ENCODE data around the gene TFDP2. TPM values are rescaled to one million over a fixed set of nuclear protein-coding genes. Genes with fewer than 3 reads are reported as not detected.

The TFDP2 gene
- total RNA-seq, 1 experiment from 2014 or later: 43.2 TPM

GRCh38 chr3:141952611-141953010 lies 196.7 kb downstream of the TFDP2 start:
- no peak overlapping the region for H3K27ac Mint-ChIP-seq (ENCODE audit: low read depth, unreplicated experiment)
- intact Hi-C loops (cut with micrococcal nuclease): no loop called here
- CTCF ChIA-PET: interaction anchor here (1.5 kb wide), 1 partner anchor 10 kb away, joined by 3 read pairs; no protein-coding TSS in a partner anchor
- H3K9me3 Mint-ChIP-seq (ENCODE audit: unreplicated experiment): no peaks in the 10 kb centered on the region
- DNase-seq (ENCODE audit: unreplicated experiment): no peak
- POLR2A ChIA-PET: interaction anchor here (3.2 kb wide), 1 partner anchor 8 kb away, joined by 17 read pairs; no protein-coding TSS in a partner anchor
- H3K4me3 Mint-ChIP-seq (ENCODE audit: unreplicated experiment): no peak overlapping the region
- H3K27me3 Mint-ChIP-seq (ENCODE audit: insufficient read depth, unreplicated experiment): no peaks in the 10 kb centered on the region
- no peaks in the 10 kb centered on the region for H3K4me1 Mint-ChIP-seq (ENCODE audit: insufficient read depth, unreplicated experiment)
- BruUV-seq (replicated peaks): no TSS peak
- no peak for TF ChIP-seq CTCF (IDR thresholded peaks at IDR 0.05; ENCODE audit: unreplicated experiment)
- peaks cover 26% of the 10 kb centered on the region for H3K36me3 Mint-ChIP-seq (ENCODE audit: insufficient read depth, unreplicated experiment)

GRCh38 chr3:141950572-141951493 lies 198.5 kb downstream of the TFDP2 start:
- intact Hi-C loops (cut with micrococcal nuclease): no loop called here
- ChIA-PET CTCF (interaction anchor here (0.5 to 0.7 kb wide), 2 partner anchors 10 to 76 kb away, joined by 3 to 4 read pairs; no protein-coding TSS in a partner anchor), POLR2A (interaction anchor here (1.2 kb wide), 1 partner anchor 9 kb away, joined by 4 read pairs; no protein-coding TSS in a partner anchor)
- Mint-ChIP-seq H3K4me3 (ENCODE audit: unreplicated experiment) (no peak overlapping the region), H3K36me3 (ENCODE audit: insufficient read depth, unreplicated experiment) (peaks cover 25% of the 10 kb centered on the region), H3K9me3 (ENCODE audit: unreplicated experiment) (no peaks in the 10 kb centered on the region), H3K27me3 (ENCODE audit: insufficient read depth, unreplicated experiment) (no peaks in the 10 kb centered on the region), H3K27ac (ENCODE audit: low read depth, unreplicated experiment) (no peak overlapping the region), H3K4me1 (ENCODE audit: insufficient read depth, unreplicated experiment) (no peaks in the 10 kb centered on the region)
- DNase-seq (ENCODE audit: unreplicated experiment): no peak
- TF ChIP-seq CTCF (IDR thresholded peaks at IDR 0.05; ENCODE audit: unreplicated experiment): no peak
- BruUV-seq (replicated peaks): no TSS peak

- no peak for DNase-seq (ENCODE audit: unreplicated experiment)
- TF ChIP-seq CTCF (IDR thresholded peaks at IDR 0.05; ENCODE audit: unreplicated experiment): no peak
- no peaks in the 10 kb centered on the region for H3K4me1 Mint-ChIP-seq (ENCODE audit: insufficient read depth, unreplicated experiment)
- H3K27me3 Mint-ChIP-seq (ENCODE audit: insufficient read depth, unreplicated experiment): no peaks in the 10 kb centered on the region
- peaks cover 21% of the 10 kb centered on the region for H3K36me3 Mint-ChIP-seq (ENCODE audit: insufficient read depth, unreplicated experiment)
- no peak overlapping the region for H3K4me3 Mint-ChIP-seq (ENCODE audit: unreplicated experiment)
- no TSS peak for BruUV-seq (replicated peaks)
- intact Hi-C loops (cut with micrococcal nuclease): no loop called here
- ChIA-PET CTCF (interaction anchor here (0.5 to 0.7 kb wide), 2 partner anchors 111 to 864 kb away, joined by 3 to 4 read pairs; no protein-coding TSS in a partner anchor), POLR2A (no interaction called here)
- H3K27ac Mint-ChIP-seq (ENCODE audit: low read depth, unreplicated experiment): no peak overlapping the region
- no peaks in the 10 kb centered on the region for H3K9me3 Mint-ChIP-seq (ENCODE audit: unreplicated experiment)
These were observed 199.4 kb downstream of the TFDP2 start for GRCh38 chr3:141949972-141950371.

GRCh38 chr3:141949399-141949798 lies 199.9 kb downstream of the TFDP2 start:
- Mint-ChIP-seq H3K9me3 (ENCODE audit: unreplicated experiment) (no peaks in the 10 kb centered on the region), H3K27me3 (ENCODE audit: insufficient read depth, unreplicated experiment) (no peaks in the 10 kb centered on the region), H3K36me3 (ENCODE audit: insufficient read depth, unreplicated experiment) (peaks cover 18% of the 10 kb centered on the region), H3K27ac (ENCODE audit: low read depth, unreplicated experiment) (no peak overlapping the region), H3K4me1 (ENCODE audit: insufficient read depth, unreplicated experiment) (no peaks in the 10 kb centered on the region), H3K4me3 (ENCODE audit: unreplicated experiment) (no peak overlapping the region)
- CTCF ChIA-PET: interaction anchor here (0.5 to 0.6 kb wide), 2 partner anchors 273 to 863 kb away, joined by 3 to 4 read pairs; no protein-coding TSS in a partner anchor
- POLR2A ChIA-PET: no interaction called here
- intact Hi-C loops (cut with micrococcal nuclease): no loop called here
- no peak for TF ChIP-seq CTCF (IDR thresholded peaks at IDR 0.05; ENCODE audit: unreplicated experiment)
- BruUV-seq (replicated peaks): no TSS peak
- DNase-seq (ENCODE audit: unreplicated experiment): no peak
